ENCODE results near the gene GLDC. TPM values are rescaled to one million over a fixed set of nuclear protein-coding genes. Genes with fewer than 3 reads are reported as not detected.

GLDC gene
- total RNA-seq, 2 donors from 2014 or later: 17.2 to 19.4 TPM

DNA sequence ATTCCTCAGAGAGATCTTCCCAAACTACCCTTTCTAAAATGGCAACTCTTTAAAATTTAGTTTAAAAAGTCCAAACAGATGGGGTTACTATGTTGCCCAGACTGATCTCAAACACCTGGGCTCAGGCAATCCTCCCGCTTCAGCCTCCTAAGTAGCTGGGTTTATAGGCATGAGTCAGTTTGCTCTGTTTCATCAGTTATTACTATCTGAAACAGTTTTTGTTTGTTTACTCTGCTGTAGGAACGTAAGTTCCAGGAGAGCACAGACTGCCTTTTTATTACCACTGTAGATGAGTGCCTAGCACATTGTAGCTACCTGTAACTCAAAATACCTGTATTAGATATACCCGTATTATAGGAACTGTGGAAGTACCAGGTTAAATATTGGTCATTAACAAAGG lies 143.1 kb downstream of the GLDC start:
- Mint-ChIP-seq H3K27ac (peak overlapping the region; percentile 42), H3K9me3 (no peaks in the 10 kb centered on the region), H3K36me3 (ENCODE audit: low read depth) (peaks cover 97% of the 10 kb centered on the region), H3K4me1 (no peaks in the 10 kb centered on the region), H3K27me3 (no peaks in the 10 kb centered on the region), H3K4me3 (no peak overlapping the region)
- no peak for ATAC-seq (replicated peaks)

DNA sequence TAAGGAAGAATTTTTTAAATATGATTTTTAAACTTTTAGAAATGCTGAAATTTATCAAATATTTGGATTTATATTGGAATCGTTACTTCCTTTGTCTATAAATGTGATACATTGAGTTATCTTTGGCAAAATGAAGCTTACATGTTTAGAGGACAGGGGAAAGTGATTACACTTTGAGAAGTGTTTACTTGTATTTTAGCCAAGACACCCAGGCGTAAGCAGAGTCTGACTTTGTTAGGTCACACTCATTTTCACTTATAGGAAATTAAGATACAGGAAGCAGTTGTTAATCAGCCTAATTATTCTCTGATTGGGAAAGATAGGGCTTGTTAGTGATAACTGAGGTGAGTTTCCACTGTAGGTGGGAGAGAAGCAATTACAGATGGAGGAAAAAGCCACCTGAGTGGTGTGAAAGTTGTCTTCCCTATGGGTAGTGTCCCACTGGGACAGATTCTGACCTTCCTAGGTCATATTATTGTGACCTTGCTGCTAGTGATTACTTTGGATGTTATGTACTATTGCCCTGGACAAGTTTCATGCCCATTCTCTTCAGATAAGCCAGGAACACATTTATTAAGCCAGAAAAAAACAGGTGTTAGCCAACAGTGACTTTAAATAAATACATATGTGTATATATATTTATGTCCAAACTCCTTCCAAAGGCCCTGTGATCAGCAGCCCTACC lies 143.9 kb downstream of the GLDC start:
- Mint-ChIP-seq H3K4me1 (no peaks in the 10 kb centered on the region), H3K9me3 (no peaks in the 10 kb centered on the region), H3K27me3 (no peaks in the 10 kb centered on the region), H3K4me3 (no peak overlapping the region), H3K27ac (peak overlapping the region; percentile 42), H3K36me3 (ENCODE audit: low read depth) (peaks cover 97% of the 10 kb centered on the region)
- ATAC-seq (replicated peaks): no peak

DNA sequence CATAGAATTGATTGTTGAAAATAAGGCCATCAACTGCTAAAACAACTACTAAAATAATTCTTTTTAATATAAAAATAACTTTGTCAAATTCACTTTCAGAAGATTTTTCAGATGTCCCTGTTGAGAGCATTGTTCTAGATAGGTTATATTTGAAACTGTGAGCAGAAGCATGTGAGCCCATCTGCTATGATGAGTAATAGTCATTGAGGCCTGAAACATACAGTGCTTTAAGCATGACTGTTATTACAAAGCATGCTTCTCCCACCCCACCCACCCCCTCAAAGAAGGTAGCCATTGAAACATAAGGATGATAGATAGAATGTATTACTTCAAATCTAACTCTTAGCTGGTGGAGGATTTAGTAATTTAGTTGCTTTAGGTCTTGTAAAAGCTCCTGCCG lies 146.5 kb downstream of the GLDC start:
- ATAC-seq (replicated peaks): no peak
- Mint-ChIP-seq H3K4me1 (no peaks in the 10 kb centered on the region), H3K27ac (peak overlapping the region; percentile 50), H3K9me3 (no peaks in the 10 kb centered on the region), H3K27me3 (no peaks in the 10 kb centered on the region), H3K36me3 (ENCODE audit: low read depth) (peaks cover 95% of the 10 kb centered on the region), H3K4me3 (no peak overlapping the region)

DNA sequence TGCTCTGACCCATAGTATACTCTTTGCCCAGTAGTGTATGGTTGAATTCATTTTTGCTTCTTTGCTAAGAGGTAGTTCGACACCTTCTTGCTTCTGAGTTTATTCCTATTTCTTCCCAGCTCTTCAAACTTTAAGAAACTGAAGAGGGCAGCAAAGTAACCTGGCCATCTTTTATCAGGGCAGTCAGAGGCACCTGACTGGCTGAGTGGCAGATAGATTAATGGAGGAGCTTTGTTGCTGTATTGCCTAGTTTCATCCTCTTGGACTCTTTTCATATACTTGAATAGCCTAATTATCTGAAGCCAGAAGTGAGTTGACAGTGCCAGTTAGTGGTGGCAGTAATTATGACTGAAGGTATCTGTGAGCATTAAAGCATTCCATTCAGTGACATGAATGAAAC lies 150.1 kb downstream of the GLDC start:
- H3K4me3 Mint-ChIP-seq: no peak overlapping the region
- ATAC-seq (replicated peaks): no peak
- H3K27me3 Mint-ChIP-seq: no peaks in the 10 kb centered on the region
- H3K4me1 Mint-ChIP-seq: peaks cover 9% of the 10 kb centered on the region
- no peaks in the 10 kb centered on the region for H3K9me3 Mint-ChIP-seq
- peak overlapping the region; percentile 32 for H3K27ac Mint-ChIP-seq
- H3K36me3 Mint-ChIP-seq (ENCODE audit: low read depth): peaks cover 96% of the 10 kb centered on the region

DNA sequence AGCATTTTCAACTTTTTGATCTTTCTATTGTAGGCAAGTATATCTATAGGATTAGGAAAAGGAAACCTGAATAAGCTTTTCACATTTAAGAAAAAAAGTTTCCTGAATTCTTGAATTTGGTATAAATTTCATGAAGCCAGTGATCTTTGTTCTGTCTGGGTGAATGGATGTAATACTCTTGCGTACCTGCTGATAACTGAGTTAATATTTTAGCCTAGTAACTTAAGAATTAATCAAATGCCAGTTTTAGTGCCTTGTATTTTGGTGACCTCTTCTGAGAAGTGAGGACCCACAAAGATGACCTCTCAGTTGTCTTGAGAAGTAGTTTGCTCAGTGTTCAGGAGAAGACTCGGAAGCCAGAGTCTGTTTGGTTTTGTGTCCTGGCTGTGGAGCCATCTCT lies 154.7 kb downstream of the GLDC start:
- Mint-ChIP-seq H3K4me3 (no peak overlapping the region), H3K27me3 (no peaks in the 10 kb centered on the region), H3K27ac (peak overlapping the region; percentile 83), H3K4me1 (peaks cover 17% of the 10 kb centered on the region), H3K9me3 (no peaks in the 10 kb centered on the region), H3K36me3 (ENCODE audit: low read depth) (peaks cover 98% of the 10 kb centered on the region)
- ATAC-seq (replicated peaks): no peak

DNA sequence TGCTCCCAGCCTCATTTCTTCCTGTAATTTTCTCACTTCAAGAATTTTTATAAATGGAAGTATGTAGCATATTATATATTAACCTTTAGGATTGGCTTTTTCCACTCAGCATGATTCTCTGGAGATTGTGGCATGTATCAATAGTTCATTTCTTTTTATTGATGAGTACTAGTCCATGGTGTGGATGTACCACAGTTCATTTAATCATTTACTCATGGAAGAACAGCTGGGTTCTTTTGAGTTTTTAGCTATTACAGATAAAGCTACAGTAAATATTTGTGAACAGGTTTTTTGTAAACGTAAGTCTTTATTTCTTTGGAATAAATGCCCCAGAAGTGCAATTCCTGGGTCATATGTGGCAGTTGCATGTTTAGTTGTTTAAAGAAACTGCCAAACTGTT lies 156.4 kb downstream of the GLDC start:
- Mint-ChIP-seq H3K4me1 (peaks cover 17% of the 10 kb centered on the region), H3K4me3 (no peak overlapping the region)
- ATAC-seq (replicated peaks): no peak

DNA sequence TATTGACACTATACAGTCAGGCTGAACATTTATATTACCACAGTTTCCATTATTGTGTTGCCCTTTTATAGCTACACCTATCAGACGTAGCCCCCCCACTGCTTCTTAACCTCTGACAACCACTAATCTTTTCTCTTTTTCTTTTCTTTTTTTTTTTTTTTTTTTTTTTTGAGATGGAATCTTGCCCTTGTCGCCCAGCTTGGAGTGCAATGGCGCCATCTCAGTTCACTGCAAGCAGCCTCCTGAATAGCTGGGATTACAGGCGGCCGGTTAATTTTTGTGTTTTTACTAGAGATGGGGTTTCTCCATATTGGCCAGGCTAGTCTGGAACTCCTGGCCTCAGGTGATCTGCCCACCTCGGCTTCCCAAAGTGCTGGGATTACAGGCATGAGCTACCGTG lies 157.1 kb downstream of the GLDC start:
- no peak overlapping the region for H3K4me3 Mint-ChIP-seq
- H3K9me3 Mint-ChIP-seq: no peaks in the 10 kb centered on the region
- peaks cover 17% of the 10 kb centered on the region for H3K4me1 Mint-ChIP-seq
- no peaks in the 10 kb centered on the region for H3K27me3 Mint-ChIP-seq
- ATAC-seq (replicated peaks): no peak
- H3K27ac Mint-ChIP-seq: no peak overlapping the region
- H3K36me3 Mint-ChIP-seq (ENCODE audit: low read depth): peaks cover 87% of the 10 kb centered on the region

More for the DNA sequence above, 156.4 kb downstream of the GLDC start:
- Mint-ChIP-seq H3K36me3 (ENCODE audit: low read depth) (peaks cover 94% of the 10 kb centered on the region), H3K27ac (no peak overlapping the region), H3K9me3 (no peaks in the 10 kb centered on the region), H3K27me3 (no peaks in the 10 kb centered on the region)

DNA sequence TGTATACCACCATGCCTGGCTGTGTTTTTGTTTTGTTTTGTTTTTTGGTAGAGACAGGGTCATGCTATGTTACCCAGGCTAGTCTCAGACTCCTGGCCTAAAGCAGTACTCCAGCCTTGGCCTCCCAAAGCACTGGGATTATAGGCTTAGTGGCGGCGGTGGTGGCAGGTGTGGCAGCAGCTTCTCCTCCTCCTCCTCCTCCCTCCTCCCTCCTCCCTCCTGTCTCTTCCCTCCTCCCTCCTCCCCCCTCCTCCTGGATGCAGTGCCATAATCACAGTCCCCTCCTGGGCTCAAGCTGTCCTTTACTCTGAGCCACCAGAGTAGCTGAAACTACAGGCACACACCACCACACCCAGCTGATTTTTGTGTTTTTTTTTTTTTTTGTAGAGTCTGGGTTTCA lies 161.3 kb downstream of the GLDC start:
- Mint-ChIP-seq H3K27ac (no peak overlapping the region), H3K4me1 (peaks cover 4% of the 10 kb centered on the region), H3K9me3 (no peaks in the 10 kb centered on the region), H3K4me3 (no peak overlapping the region), H3K27me3 (no peaks in the 10 kb centered on the region), H3K36me3 (ENCODE audit: low read depth) (peaks cover 46% of the 10 kb centered on the region)
- no peak for ATAC-seq (replicated peaks)

Other genes starting within 250 kb of the GLDC start
- gene UHRF2, start 232.5 kb downstream of the GLDC start, total RNA-seq: 10 to 100 TPM; 98.7 to 99.6 TPM
- 10 to 100 TPM; 46.6 to 70.9 TPM for gene KDM4C, start 112.2 kb upstream of the GLDC start, total RNA-seq

All from activated T-helper 17 cell treated with anti-CD3 and anti-CD28 coated beads, Interleukin-2, amount 50 U/mL, for 72 hours (primary cell).